Measurements from ENCODE around the gene ACSL3. TPM values are rescaled to one million over a fixed set of nuclear protein-coding genes. Genes with fewer than 3 reads are reported as not detected.
A peak's percentile ranks its signal among the peaks of the same experiment; 100 is the strongest.
"Not testable (repeated sequence)": the region's sequence is repeated elsewhere in the genome, so short reads cannot be mapped to it uniquely, and the experiment has no call there.

ACSL3 gene
- total RNA-seq, 1 donor from 2014 or later, result 58.7 TPM

DNA sequence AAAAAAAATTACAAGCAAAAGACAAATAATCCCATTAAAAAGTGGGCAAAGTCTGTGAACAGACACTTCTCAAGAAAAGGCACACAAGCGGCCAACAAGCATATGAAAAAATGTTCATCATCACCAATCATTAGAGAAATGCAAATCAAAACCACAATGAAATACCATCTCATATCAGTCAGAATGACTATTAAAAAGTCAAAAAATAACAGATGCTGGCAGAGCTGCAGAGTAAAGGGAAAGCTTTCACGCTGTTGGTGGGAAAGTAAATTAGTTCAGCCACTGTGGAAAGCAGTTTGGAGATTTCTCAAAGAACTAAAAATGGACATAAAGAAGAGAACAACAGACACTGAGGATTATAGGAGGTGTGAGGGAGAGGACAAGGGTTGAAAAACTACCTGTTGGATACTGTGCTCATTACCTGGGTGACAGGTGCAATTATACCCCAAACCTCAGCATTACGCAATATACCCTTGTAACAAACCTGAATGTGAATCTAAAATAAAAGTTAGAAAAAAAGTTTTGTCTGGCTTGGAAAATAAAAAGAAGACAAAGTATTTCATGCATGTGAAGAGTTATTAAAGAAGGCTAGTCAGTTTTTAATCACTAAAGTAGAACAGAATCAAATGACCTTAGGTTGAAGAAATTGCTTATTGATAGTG is 8.7 kb upstream of the ACSL3 start:
- DNase-seq (ENCODE audit: low spot score), result no peak

DNA sequence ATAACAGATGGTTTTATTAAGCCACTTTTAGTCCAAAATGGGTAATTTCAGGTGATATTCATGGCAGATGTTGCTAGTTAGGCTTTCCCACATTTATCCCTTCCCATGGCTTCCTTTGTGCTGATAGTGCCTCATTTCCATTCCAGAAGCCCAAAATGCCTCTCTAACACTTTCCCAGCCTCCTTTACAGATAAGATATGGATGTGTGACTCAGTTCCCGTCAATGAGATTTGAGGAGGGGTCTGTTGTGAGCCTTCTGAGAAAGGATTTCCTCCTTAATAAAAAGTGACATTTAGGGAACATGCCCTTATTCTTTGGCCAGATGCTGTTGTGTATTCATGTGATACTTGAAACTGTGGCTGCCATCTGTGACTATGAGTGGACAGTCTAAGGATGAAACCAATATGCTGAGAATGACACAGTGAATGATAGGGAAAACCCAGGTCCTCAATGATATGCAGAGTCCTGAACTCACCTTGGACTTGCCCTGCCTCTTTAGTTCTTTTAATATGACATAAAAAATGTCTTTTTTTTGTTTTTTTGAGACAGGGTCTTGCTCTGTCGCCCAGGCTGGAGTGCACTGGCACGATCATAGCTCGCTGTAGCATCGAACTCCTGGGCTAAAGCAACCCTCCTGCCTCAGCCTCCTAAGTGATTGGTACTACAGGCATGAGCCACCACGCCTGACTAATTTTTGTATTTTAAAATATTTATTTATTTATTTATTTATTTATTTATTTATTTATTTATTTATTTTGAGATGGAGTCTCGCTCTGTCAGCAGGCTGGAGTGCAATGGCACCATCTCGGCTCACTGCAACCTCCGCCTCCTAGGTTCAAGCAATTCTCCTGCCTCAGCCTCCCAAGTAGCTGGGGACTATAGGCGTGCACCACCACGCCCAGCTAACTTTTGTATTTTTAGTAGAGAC is 5.8 kb upstream of the ACSL3 start:
- no peak for DNase-seq (ENCODE audit: low spot score)

DNA sequence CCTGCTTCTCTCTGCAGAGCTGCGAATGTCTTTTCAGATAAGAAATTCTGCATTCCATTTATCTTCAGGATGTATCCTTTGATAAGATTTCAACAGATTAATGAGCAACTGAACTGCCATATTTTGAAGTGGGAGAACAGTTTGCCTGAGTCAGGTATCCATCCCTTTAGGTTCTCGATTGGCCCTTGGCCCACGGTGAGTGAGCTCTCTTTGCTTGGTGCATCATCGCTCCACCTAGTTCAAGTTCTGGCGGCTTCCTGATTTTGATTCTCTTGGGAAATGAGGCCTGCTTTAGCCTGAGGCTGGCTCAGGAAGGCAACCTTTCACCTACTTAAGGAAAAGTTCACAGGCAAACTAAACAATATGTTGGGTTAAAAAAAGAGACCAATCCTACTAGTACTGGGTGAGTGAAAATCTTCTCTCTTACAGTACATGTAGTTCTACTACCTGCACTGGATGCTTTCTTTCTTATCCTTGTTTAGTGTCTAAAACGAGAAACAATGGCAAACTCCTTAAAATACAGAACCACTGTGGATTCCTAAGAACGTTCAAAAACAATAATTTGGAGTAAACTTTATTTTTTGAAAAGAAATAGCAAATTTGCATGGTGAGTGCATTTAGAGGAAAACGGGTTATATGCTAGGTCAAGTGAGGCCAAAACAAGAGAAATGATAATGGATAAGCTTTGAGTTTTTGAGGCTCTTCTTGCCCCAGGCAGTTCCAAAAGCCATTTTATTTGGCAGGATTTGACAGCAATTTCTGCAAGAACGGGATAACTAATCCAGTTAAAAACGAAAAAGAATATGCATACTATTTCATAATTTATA is 837 bp upstream of the ACSL3 start:
- DNase-seq (ENCODE audit: low spot score), result no peak

DNA sequence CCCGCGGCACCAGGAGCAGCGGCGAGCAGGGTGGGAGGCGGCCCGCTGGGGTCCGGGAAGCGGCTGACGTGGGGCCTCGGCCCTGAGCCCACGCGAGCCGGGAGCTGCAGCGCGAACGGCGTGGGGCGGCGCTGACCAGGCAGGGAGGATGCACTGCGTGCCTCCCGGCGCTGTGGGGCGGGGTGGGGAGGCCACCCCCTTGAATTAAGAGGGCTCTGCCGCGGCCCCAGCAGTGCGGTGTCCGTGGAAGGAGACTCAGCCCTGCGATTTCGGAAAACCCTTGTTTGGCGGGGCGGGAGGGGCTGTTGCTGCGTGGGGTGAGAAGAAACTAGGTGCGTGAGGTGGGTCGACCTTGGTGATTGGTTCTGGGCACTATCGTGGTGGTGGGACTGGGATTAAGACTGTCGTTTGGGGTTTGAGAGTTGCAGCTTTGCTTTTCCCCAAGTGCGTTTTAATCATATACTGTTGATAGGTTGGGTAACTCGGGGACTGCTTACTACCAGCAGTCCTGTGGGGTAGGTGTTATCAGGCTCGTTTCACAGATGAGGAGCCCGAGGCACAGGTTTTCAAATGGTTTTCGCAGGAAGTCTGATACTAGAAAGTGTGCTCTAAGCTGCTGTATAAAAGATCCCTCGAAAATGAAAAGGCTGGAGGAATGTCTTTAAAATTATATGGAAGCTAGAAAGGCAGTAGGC is 722 bp downstream of the ACSL3 start:
- DNase-seq (ENCODE audit: low spot score), result peak; percentile 90

DNA sequence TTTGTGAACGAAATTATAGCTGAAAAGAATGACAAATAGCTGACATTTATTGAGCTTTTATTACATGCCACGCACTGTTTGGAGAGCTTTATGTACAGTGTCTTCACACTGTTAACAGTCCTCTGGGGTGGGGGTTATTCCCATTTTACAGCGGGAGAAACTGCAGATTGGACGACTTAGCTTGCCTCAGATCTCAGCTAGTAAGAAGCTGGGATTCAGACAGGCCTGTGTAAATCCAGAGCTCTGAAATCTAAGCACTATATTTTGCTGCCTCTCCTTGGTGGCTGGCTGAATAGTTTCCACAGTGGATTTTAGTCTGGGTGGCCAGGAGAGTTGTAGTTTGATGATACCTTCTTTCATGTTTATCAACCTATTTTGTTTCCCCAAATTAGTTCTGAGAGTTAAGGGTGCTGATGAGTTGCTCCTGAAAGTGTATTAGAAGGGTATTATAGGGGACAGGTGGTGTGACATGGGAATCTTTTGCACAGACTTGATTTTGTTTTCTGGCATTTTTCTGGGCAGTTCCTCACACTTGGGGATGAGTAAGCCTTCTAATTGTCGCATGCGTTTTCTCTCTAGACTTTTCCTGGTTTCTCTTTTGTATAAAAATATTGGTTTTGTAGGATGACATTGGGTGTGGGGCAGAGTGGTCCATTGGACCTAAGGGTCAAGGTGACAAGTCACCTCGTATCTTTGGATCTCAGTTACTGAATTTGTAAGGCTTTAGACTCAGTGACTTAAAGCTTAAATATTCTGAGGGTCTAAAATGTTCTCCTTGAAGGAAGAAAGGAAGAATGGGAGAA is 1.5 kb downstream of the ACSL3 start:
- DNase-seq (ENCODE audit: low spot score), result no peak

DNA sequence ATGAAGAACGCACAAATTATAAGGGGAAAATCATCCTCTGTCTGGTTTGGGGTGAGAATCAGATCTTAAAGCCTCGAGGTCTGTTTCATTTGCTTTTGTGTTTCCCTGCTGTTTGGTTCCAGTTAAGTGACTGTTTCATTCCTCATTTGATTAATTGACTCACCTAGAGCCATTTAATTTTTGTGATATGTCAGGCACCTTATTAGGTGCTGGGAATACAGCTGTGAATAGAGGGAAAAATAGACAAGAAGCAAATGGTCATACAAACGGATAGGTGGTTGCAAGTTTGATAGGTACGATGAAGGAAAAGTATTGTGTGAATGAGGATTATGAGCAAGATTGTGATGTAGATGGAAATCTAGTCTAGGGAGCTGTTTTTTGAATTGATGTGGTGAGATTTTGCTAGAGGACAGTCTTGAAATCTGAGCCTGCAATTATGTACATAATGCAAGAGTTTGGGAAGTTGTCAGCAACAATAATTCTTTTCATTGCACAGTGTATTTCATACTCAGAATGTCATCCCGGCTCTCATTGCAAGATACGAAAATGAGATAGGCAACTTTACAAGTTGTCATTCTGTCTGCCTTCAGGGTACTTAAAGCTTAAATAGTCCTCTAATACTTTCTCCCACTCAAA is 2.2 kb downstream of the ACSL3 start:
- no peak for DNase-seq (ENCODE audit: low spot score)

DNA sequence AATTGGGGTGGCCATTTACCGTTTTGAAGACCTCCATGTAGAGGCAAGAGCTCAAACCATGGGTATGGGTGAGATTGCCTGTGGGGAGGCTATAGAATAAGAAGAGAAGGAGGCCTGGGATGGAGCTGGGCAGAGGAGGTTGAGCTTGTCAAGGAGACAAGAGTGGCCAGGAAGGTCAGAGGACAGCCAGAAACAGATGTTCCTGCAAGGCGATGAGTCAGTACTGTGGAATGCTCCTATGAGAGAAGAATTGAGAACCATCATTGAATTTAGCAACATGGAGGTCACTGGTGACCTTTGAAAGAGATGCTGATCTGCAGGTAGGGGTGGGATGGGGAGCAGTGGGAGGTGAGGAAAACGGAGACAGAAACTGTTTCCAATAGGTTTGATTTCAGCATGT is 3.5 kb downstream of the ACSL3 start:
- DNase-seq (ENCODE audit: low spot score), result no peak

DNA sequence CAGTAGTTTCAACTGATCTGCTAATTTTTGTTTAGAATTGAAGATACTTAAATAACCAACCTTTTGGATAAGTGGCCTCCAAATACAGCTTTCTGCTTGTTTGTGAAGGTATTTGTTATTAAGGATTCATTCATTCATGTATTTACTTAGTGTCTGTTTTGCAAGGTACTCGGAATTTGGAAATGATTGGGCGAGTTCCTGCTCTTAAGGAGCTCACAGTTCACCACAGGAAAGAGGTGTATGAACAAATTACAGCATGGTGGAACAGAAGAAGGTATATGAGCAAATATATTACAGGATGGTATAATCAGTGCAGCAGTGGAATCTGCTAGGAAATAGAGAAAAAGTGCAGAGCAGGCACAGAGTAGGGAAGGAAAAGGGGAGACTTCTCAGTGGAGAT is 4.5 kb downstream of the ACSL3 start:
- DNase-seq (ENCODE audit: low spot score), result no peak

DNA sequence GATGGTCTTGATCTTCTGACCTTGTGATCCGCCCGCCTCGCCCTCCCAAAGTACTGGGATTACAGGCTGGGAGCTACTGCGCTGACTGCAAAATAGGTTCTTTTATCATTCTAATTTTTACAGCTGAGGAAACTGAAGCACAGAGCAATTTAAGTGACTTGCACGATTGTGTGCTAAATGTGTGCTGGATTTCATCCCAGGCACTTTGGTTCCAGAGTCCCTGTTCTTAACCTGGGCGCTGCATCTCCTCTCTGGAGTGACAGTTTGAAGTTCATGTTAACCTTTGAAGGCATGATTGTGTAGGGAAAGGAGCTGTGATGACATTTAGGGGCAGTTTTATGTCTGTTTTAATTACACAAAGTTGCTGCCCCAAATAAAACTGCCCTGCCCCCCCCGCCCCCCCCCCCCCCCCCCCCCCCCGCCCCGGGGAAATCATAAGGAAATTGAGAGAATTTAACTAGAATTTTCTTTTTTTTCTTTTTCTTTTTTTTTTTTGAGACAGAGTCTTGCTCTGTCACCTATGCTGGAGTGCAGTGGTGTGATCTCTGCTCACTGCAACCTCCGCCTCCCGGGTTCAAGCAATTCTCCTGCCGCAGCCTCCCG is 5.6 kb downstream of the ACSL3 start:
- no peak for DNase-seq (ENCODE audit: low spot score)

DNA sequence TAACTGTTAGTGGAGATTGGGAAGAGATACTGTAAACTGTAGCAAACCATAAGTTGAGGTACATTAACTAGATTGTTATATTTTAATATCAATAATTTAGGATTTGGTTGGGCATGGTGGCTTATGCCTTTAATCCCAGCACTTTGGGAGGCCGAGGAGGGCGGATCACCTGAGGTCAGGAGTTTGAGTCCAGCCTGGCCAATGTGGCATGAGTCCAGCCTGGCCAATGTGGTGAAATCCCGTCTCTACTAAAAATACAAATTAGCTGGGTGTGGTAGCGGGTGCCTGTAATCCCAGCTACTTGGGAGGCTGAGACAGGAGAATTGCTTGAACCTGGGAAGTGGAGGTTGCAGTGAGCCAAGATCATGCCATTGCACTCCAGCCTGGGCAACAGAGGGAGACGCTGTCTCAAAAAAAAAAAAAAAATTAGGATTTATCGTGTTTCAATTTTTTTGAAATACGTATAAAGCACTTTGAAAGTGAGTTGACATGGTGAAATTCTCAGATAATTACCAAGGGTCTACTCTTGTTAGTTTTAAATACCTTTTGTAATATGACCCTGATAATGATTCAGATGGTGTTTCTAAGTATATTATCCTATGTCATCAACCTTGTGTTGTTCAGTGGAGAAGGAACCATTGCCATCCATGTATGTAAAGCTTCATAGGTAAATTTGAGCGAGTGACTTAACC is 7.9 kb downstream of the ACSL3 start:
- not testable (repeated sequence) for DNase-seq (ENCODE audit: low spot score)

DNA sequence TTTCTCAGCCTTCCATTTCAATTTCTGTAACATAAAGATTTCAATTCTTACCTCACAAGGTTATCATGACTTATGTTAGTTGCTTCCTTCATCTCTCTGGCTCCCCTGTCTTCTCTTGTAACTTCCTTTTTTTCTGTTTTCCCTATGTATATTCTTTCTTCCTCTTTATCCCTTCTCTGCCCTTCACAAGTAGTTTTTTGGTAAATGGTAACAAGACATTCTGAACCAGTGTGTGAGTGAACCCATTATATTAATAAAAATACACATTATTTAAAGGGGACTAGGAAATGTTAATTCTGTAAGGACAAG is 8.4 kb downstream of the ACSL3 start:
- no peak for DNase-seq (ENCODE audit: low spot score)

DNA sequence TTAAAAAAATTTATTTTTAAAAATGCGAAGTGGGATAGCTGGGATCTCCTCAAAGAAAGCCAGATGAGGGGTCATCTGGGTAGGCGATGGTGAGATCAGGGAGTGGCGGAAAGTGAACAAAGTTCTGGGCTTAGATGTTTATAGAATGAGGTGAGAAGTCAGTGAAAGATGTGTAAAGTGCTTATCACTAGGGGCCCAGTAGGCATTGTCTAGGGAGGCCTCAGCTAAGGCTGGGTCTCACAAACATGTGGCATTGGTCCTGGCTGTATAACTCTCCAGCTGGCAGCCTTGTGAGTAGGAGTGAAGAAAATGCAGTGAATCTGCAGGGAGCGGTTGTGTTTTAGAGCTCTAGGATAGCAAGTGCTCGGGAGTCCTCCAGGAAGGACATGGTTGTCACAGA is 10.5 kb downstream of the ACSL3 start:
- DNase-seq (ENCODE audit: low spot score), result no peak

DNA sequence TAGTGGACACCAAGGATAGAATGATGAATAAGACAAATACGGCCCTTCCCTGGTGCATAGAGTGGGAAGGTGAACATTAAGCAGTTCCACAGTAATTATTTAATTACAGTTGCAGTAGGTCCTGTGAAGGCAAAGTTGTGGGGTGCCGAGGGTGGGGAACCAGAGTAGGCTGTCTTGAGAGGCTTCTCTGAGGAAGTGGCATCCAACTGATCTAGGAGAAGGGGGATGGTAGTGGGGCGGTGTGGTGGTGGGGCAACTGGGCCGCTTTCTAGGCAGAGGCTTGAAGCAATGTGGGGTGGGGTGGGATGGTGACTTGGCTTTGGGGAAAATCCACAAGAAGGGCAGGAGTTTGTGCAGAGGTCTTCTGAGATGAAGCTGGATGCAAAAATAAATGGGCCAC is 11.7 kb downstream of the ACSL3 start:
- DNase-seq (ENCODE audit: low spot score), result no peak

DNA sequence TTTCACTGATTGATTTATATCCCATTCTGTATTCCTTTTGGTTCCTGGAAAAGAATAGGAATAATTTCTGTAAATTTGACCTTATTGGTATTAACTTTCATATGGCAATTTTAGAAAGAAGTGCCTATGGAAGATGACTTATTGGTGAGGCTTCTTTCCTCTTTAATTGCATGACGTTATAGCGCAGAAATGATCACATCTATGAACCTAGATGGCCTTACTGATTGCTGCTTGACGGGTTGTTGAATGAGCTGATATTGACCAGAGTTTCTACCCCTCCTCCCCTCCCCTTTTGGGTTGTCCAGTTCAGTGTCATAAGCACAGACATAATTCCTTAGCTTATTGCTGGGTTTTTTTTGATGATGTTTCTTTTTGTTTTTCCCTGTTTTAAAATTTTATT is 14.6 kb downstream of the ACSL3 start:
- DNase-seq (ENCODE audit: low spot score), result no peak

DNA sequence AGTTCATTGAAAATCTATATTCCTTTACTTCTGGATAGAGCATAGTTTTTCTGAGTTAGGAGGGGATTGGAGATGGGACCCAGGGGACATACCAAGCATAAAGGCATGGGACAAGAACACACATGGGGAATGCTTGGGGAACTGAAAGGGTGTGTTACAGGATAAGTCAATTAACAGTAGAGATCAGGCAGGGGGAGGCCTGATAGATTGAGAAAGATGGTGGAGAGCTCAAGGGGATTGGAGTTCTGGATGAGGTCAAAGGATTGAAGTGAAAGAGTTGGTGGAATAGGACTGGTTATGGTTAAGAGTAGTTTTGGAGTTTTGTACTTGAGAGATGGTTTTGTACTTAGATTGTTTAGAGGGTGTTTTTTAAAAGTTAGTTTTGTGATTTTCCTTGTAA is 16.1 kb downstream of the ACSL3 start:
- no peak for DNase-seq (ENCODE audit: low spot score)

DNA sequence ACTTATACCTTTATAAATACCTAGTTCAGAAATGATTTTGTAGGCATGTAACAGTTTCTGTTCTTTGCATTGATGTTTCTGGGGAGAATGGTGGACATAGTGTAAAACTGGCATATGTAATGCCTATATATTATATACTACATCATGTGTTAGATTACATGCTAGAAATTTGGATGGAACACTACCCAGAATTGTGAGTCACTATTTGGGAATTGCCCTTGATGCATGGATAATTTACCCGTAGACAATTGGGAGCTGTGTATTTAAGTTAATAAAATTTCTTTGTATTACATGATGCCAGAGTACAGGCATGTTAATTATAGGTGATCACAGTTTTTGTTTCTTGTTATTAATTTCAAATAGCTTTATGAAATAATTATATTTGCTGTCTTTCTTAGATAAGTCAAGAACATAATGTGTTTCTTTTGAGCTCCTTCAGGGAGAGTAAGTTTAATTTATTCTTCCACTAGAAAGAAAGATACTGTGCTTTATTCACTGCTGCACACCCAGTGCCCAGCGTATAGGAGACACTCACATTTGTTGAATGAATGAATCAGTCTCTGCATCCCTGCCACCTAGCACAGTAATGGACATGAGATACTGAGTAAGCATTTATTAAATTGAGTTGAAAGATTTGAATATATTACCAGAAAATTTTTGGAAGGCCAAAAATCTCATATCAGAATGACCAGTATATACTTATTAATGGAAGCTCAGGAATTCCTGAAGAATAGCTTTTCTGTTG is 16.9 kb downstream of the ACSL3 start:
- DNase-seq (ENCODE audit: low spot score), result no peak

DNA sequence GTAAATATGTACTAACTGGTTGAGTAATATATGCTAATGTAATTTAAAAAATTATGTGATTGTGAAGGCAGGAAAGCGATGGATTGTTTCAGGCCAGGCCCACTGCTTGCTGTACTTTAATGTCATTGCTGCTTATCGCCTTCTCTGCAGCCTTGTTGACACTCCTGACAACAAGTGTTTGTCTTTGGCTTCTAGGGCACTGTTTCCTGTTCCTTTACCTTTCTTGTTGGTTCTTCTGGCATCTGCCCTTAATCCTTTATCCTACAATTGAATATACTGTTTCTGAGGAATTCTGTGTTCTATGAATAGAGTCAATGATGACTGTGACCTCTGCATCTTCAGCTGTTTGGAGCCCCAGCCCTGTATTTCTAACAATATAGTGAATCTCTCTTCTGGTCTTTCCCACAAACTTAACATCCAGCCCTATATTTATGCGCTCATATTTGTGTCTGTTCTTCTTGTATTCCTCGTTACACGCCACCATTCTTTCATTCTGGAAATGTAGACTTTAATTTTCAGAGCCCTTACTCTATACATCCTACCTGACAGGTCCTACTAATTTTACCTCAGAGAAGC is 17.6 kb downstream of the ACSL3 start:
- DNase-seq (ENCODE audit: low spot score), result no peak

Data from mesenteric fat pad (tissue), 1 donor.